ENCODE data around the gene BACH2.

Gene BACH2

GRCh38 chr6:90078513-90079289 lies 217.9 kb downstream of the BACH2 start:
- no peak for TF ChIP-seq CTCF (IDR thresholded peaks at IDR 0.05; ENCODE audit: borderline replicate concordance, insufficient read depth, low read depth, low read length)
- H3K4me3 ChIP-seq (ENCODE audit: low read depth, low read length), result no peak overlapping the region

- H3K4me3 ChIP-seq (ENCODE audit: low read depth, low read length), result no peak overlapping the region
- no peak for TF ChIP-seq CTCF (IDR thresholded peaks at IDR 0.05; ENCODE audit: borderline replicate concordance, insufficient read depth, low read depth, low read length)
These were observed 219.9 kb downstream of the BACH2 start for GRCh38 chr6:90076511-90077415.

GRCh38 chr6:90074161-90074850 lies 222.3 kb downstream of the BACH2 start:
- no peak for TF ChIP-seq CTCF (IDR thresholded peaks at IDR 0.05; ENCODE audit: borderline replicate concordance, insufficient read depth, low read depth, low read length)

GRCh38 chr6:90072935-90073464 lies 223.6 kb downstream of the BACH2 start:
- H3K4me3 ChIP-seq (ENCODE audit: low read depth, low read length), result no peak overlapping the region
- no peak for TF ChIP-seq CTCF (IDR thresholded peaks at IDR 0.05; ENCODE audit: borderline replicate concordance, insufficient read depth, low read depth, low read length)

More at GRCh38 chr6:90074161-90074850, 222.3 kb downstream of the BACH2 start:
- H3K4me3 ChIP-seq (ENCODE audit: low read depth, low read length), result no peak overlapping the region

GRCh38 chr6:90072501-90072900 lies 224.1 kb downstream of the BACH2 start:
- TF ChIP-seq CTCF (IDR thresholded peaks at IDR 0.05; ENCODE audit: borderline replicate concordance, insufficient read depth, low read depth, low read length), result no peak
- no peak overlapping the region for H3K4me3 ChIP-seq (ENCODE audit: low read depth, low read length)

- TF ChIP-seq CTCF (IDR thresholded peaks at IDR 0.05; ENCODE audit: borderline replicate concordance, insufficient read depth, low read depth, low read length), result no peak
- no peak overlapping the region for H3K4me3 ChIP-seq (ENCODE audit: low read depth, low read length)
These were observed 227.7 kb downstream of the BACH2 start for GRCh38 chr6:90068703-90069523.

All from GM12875 (cell line).